Activated CD8-positive, alpha-beta memory T cell treated with anti-CD3 and anti-CD28 coated beads, Interleukin-2, amount 50 U/mL, for 24 hours (primary cell): ENCODE measurements around the gene CERT1.
"Not testable (repeated sequence)": the region's sequence is repeated elsewhere in the genome, so short reads cannot be mapped to it uniquely, and the experiment has no call there.

Experiments
- DNase-seq: peaks from one replicate; pipeline ENCODE4 v3.0.0-alpha.2; 2020; ENCODE audit errors: extremely low read depth

CERT1 gene

DNA sequence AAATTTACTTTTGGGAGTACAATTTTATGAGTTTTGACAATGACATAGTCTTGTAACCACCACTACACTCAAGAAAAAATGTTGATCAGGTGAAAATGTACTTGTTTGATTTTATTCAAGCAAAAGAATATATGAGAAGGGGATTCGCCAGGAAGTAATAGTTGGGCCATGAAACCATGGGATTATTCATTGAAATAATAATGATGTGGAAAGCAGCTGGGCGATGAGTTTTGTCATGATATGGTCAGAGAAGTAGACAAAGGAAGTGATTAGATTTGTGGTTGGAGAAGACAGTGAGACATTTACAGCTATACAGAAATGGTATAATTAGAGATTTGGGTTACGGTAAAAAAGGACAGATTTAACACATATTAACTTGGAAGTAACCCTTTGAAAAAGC is 163.2 kb downstream of the CERT1 start:
- DNase-seq: no peak

DNA sequence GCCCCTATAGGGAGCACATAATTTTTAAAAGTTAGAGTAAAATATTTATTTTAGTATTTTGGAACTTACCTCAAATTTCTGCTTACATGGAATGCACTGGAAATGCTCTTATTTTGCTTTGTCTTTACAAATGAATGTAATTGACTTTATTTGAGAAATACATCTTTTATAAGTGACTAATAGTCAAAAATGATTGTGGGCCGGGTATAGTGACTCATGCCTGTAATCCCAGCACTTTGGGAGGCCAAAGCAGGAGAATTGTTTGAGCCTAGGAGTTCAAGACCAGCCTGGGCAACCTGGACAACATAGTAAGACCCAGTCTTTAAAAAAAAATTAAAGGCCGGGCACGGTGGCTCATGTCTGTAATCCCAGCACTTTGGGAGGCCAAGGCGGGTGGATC is 168.6 kb downstream of the CERT1 start:
- DNase-seq: no peak

DNA sequence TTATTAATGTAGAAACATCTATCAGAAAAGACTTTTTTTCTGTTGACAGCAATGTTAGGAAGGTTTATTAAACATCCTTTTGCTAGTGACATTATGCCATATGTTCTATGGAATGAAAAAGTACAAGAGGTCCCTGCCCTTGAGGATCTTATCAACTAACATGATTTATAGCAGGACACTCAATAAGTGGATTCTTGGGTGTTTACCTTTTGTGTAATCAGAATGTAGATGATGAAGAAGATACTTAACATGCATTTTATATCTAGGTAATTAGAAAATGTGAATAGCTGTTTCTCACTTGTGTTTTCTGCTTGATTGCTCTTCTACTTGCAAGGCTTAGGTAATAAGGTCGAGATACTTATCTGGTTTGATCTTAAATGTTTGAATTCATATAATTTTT is 169.5 kb downstream of the CERT1 start:
- DNase-seq: no peak

DNA sequence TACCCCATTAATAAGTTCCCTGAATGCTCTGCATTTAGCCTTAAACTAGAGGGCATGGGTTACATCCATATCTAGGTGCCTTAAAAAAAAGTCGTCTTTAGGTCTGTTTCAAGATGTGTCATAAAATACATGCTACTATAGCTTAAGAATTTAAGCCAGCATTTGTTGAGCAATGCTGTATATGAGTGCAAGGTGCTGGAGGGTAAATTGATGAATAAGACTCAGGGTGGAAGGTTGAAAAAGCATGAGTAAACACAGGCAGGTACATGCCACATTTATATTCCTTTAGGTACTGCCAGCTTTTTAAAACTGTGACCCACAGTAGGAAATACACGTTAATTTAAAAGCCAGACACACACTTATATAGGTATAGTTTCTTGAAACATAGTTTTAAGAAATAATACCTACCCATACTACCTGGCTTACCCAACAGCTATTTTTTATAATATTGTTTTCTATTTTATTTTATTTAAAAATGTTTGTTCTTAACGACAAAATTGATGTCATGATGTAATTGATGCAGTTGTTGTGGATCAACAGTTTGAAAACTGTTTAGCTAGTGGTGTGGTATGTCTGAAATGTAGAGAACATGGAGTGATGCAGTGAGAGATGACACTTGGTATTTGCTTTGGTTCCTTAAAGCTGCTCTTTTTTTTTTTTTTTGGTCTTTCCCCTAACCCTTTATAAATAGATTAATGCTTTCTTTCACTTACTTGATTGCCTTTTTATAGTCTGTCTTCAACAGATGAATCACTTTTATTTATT is 170.5 kb downstream of the CERT1 start:
- no peak for DNase-seq

DNA sequence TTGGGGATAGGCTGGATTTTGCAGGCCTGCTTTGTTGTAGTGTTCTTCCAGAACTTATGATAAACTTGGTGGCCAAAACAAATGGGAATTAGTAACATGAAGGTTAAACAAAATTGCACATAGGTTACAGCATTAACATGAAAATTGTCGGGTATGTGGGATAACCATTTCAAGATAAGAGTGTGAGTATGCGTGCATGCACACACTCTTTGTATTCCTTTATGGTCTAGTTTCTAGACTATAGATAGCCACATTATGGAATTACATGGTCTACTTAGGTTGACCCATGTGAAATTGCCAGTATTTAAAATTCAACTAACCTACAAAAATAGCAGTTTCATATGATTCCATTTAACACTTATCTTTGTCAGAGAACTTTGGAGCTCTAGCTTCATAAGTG is 173.0 kb downstream of the CERT1 start:
- no peak for DNase-seq

DNA sequence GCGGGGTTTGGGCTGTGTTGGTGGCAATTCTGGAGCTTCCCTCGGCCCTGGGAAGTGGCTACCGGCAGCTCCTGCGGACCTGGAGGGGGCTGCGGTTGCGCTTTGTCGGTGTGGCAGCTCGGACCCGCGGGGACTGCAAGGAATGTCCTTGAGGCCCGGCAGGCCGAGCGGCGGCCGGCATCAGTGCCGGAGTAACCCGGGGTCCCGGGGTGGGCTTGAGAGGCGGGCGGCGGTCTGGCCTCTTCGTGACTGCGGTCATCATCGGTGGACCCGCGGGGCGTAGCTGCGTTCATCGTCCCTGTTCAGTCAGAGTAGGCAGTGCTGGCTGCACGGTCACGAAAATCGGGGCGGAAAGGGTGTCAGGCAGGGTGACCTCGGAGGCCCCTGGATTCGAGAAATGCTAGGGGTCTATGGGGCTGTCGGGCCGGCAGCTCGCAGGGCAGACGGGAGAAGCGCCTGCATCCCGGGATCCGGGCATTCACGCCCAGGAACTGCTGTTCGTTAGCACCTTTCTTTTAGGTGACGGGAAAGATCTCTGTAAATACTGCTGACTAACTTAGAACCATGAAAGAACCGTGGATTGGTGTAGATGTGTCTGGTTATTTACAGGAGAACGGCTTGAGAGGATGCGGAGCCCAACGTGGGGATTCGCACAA is 173.9 kb downstream of the CERT1 start:
- no peak for DNase-seq

DNA sequence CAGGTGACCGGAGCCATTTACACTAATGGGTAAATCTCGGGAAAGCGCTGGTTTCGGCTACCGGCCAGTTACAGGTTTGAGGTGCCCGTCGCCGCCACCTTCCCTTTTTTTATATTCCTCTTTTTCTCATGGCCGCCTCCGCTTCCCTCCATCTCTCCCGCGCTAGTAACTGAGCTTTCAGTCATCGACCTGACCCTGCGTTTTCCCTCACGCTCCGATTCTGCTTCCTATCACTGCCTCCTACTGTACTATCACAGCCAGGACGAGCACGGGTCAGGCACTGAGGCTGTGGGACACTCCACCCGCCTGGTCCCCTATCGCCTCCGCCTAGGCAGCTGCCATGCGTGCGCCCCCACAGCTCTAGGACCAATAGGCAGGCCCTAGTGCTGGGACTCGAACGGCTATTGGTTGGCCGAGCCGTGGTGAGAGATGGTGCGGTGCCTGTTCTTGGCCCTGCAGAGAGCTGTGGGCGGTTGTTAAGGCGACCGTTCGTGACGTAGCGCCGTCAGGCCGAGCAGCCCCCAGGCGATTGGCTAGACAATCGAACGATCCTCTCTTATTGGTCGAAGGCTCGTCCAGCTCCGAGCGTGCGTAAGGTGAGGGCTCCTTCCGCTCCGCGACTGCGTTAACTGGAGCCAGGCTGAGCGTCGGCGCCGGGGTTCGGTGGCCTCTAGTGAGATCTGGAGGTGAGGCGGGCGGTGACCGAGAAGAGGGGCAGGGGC is 174.7 kb downstream of the CERT1 start, which contains the start of gene HMGCR:
TSS of gene HMGCR (plus strand) at position 606 of the 722 bp plus-strand sequence. CDS start 5,386 bp downstream, outside the sequence.
- DNase-seq: peak; percentile 96

DNA sequence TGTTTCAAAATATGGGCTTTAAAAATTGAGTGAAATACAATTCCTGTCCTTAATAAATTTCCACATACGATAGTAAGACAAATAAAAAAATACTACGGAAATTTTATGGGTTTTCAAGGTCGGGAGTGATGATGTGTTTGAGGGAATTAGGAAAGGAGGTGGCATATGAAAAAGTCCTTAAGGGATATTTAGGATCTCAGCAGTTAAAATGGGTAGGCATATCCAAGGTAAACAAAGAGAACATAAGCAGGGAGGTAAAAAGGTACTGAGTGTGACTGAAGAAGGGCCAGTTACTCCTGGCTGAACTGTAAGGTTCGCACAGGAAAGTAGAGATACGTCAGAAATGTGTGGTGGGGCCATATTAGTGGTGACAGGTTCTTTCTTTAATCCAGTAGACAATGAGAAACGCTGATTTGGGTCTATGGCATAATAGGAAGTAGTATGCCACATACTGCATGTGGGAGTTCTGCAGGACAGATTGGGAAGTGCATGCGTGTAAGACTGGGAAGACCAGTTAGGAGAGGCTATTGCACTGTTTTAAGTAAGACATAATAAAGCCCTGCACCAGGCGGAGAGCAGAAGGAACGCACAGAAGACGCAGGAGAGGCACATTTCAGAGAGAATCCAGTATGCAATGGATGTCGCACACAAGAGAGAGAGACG is 175.3 kb downstream of the CERT1 start:
- no peak for DNase-seq

DNA sequence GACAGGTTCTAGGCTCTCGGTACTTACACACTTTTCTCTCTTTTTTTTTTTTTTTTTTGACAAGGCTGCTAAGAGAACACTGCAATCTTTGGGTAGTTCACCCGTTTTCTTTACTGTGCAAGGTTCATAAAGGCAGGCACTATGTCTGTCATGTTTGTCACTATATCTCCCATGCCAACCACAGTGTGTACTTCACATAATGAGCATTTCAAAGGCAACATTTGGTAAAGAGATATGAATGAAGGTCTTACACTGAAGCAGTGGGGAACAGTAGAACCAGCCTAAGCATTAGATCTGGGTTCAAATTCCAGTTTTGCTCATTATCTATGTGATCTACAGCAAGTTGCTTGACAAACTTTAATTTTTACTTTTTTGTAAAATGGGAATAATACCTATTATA is 175.9 kb downstream of the CERT1 start:
- no peak for DNase-seq

DNA sequence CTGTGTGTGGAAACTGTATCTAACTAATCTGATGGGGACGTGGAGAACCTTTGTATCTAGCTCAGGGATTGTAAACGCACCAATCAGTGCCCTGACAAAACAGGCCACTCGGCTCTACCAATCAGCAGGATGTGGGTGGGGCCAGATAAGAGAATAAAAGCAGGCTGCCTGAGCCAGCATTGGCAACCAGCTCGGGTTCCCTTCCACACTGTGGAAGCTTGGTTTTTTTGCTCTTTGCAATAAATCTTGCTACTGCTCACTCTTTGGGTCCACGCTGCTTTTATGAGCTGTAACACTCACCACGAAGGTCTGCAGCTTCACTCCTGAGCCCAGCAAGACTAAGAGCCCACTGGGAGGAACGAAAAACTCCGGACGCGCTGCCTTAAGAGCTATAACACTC is 177.0 kb downstream of the CERT1 start:
- DNase-seq: not testable (repeated sequence)

DNA sequence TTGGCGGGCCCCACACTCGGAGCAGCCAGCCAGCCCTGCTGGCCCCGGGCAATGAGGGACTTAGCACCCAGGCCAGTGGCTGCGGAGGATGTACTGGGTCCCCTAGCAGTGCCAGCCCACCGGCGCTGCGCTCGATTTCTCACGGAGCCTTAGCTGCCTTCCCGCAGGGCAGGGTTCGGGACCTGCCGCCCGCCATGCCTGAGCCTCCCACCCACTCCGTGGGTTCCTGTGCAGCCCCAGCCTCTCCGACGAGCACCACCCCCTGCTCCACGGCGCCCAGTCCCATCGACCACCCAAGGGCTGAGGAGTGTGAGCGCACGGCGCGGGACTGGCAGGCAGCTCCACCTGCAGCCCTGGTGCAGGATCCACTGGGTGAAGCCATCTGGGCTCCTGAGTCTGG is 177.7 kb downstream of the CERT1 start:
- not testable (repeated sequence) for DNase-seq

DNA sequence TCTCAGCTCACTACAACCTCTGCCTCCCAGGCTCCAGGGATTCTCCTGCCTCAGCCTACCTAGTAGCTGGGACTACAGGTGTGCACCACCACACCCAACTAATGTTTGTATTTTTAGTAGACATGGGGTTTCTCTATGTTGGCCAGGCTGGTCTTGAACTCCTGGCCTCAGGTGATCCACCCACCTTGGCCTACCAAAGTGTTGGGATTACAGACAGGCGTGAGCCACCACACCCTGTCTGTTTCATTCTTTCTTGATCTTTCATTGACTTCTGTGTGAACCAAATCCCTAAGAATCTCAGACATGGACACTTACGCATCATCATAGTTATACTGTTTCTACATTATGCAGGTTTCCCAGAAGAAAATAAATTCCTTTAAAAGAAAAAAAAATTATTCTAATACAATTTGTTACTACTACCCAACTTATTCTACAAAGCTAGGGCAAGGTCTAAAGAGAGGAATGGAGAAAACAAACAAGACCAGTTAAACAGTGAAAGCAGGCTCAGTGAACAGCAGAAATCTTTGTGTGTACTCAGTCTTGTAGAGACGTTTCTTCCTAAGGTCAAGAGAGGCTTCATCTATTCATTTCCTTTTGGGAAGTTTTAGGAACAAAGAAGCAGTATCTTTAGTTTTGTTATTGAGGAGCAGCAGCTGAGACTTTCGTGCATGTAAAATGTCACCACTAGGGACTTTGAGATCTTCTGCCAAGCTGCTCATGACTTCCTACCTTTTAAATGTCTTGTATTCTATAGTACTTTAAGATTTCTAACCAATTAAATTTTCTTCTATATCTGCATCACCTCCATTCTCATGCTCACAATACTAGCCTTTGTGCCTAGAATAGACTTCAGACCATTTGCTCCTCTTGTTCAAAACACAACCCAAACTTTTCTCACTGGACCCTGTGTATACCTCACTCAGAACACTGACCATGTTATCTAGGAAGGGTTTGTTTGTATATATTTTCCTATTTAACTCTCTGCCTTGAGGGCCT is 180.0 kb downstream of the CERT1 start:
- no peak for DNase-seq

DNA sequence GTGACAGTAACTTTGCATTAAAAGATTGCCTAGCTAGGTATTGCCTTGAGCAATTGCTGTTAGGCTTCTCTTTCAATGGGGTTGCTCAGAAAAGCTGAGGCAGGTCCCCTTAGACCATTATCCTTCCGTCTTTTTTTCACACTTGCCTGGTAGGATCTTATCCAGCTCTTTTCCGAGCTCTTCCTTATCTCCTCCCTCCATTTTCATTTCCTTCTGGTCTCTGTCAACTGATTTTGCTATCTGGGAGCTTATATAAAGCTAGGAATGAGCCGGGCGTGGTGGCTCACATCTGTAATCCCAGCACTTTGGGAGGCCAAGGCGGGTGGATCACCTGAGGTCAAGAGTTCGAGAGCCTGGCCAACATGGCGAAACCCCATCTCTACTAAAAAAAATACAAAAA is 181.0 kb downstream of the CERT1 start:
- DNase-seq: no peak
